Stimulated activated CD4-positive, alpha-beta T cell treated with anti-CD3 and anti-CD28 coated beads, Interleukin-4, amount 100 ng/mL, for 4 hours (primary cell): ENCODE results near the gene ZNF234.
"Not testable (repeated sequence)": the region's sequence is repeated elsewhere in the genome, so short reads cannot be mapped to it uniquely, and the experiment has no call there.

Experiments
- DNase-seq, 2 experiments: peaks; one replicate each; pipeline ENCODE4 v3.0.0-alpha.2; 2020

Gene ZNF234

GRCh38 chr19:44182145-44182544 is 40.8 kb downstream of the ZNF234 start:
- no peak for DNase-seq

DNA sequence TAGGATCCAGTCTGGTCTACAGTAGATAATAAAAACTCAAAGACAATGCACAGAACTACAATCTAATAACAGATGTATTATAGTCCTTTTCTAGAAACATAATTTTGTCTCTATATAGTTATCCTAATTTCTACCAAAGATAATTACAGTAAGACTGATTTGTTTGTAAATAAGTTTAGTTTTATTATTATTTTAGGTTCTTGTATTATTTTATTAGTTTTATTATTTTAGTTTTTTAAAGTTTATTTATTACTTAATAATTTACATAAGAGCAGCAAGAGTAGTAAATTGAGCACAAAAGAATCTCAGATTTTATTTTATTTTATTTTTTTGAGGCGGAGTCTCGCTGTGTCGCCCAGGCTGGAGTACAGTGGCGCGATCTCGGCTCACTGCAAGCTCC is 48.7 kb downstream of the ZNF234 start:
- DNase-seq, result no peak

GRCh38 chr19:44192127-44192526 is 50.8 kb downstream of the ZNF234 start:
- DNase-seq, result no peak

DNA sequence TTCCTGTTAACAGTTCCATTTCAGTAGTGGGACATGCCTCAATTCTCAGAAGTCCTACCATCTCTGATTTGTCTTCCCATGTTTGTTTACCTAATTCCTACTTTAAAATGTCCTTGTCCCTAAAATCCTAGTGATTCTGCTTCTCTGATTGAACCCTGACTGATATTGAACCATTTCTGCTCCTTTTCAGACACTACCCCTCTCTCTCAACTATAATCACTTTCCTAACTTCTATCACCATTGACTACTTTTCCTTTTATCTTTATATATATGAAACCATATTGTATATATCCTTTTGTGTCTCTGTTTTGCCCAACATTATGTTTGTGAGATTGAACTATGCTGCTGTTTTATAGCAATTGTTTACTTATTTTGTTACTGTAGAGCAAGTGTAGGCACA is 55.4 kb downstream of the ZNF234 start:
- DNase-seq, result no peak

DNA sequence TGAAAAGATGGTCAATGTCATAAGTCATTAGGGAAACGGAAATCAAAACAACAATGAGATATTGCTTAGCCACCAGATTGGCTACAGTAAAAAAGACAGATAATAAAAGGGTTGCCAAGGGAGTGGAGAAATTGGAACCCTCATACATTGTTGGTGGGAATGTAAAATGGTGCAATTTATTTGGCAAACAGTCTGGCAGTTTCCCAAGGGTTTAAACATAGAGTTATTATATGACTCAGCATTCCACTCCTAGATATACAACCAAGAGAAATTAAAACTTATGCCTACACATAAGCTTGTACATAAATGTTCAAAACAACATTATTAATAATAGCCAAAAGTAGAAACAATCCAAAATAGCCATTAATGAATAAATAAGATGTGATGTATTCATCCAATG is 61.1 kb downstream of the ZNF234 start:
- DNase-seq, result no peak

- no peak for DNase-seq
Measured at GRCh38 chr19:44202974-44203373, 61.6 kb downstream of the ZNF234 start.

- DNase-seq, result not testable (repeated sequence)
Measured at GRCh38 chr19:44203877-44204276, 62.5 kb downstream of the ZNF234 start.

GRCh38 chr19:44204772-44205171 is 63.4 kb downstream of the ZNF234 start:
- no peak for DNase-seq

DNA sequence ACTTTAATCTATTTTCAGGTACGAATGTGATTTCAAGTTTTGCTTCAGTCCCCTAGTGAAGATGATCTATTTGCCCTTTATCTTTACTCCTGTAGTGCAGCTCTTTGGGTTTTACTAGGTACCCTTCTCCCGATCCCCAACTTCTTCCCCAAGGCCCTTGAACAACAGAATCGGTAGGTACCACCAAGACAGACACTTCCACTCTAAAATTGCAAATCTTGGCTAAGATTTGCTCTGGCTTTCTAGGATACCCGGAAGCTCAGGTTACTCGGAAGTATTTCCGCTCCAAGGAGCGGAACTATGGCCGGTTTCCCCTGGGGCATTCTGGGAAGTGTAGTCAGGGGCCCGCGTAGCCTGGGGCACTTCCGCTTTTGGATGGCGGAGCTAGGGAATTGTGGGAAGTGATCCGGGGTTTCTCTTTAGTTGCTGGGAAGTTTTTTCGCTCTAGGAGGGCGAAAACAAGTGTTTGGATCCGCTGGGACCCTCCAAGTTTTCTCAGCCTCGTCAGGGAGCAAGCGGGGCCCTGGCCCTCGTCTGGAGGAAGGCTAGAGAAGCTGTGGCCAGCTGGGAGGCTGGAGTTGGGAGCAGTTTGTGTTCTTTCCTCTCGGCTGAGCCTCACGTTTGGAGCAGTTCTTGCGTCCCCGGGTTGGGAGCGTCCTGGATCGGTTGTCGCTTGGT is 65.9 kb downstream of the ZNF234 start:
- peak; percentile 66 to 78 for DNase-seq
